SU-DHL-6 (cell line): Measurements from ENCODE around the gene LGALS4.

Experiments used
- H2AFZ ChIP-seq: fragments of 200-600 bp; sonication (generic); 2 replicates; pipeline ENCODE4 v1.6.1; 2014; ENCODE audit warnings: low read depth, mild to moderate bottlenecking, moderate library complexity, mixed read lengths, antibody characterized with exemption, low read length; ENCODE audit not compliant: severe bottlenecking
- H3F3A ChIP-seq: fragments of 200-600 bp; shearing (Covaris generic); 2 replicates; pipeline ENCODE4 v1.6.0; 2016; ENCODE audit warnings: antibody characterized with exemption, mild to moderate bottlenecking; ENCODE audit not compliant: insufficient read depth
- H3K27ac ChIP-seq: fragments of 200-600 bp; sonication (generic); 2 replicates; pipeline ENCODE4 v1.5.1; 2016; ENCODE audit warnings: low read depth, mild to moderate bottlenecking, low read length, moderate library complexity, mixed read lengths
- H3K27me3 ChIP-seq: fragments of 200-600 bp; sonication (generic), shearing (Covaris generic); 2 replicates; pipeline ENCODE4 v1.6.0; 2014; ENCODE audit warnings: mild to moderate bottlenecking, low read length
- H3K36me3 ChIP-seq: fragments of 200-600 bp; sonication (generic); 2 replicates; pipeline ENCODE4 v1.6.1; 2014; ENCODE audit warnings: mild to moderate bottlenecking, low read length, mixed read lengths
- H3K4me2 ChIP-seq: fragments of 300-600, 200-600 bp; shearing (Covaris generic), sonication (generic); 2 replicates; pipeline ENCODE4 v1.6.0; 2014; ENCODE audit warnings: low read length, low read depth, mild to moderate bottlenecking; ENCODE audit not compliant: poor library complexity, severe bottlenecking
- H3K4me3 ChIP-seq: fragments of 200-600 bp; sonication (generic); 2 replicates; pipeline ENCODE4 v1.5.1; 2014; ENCODE audit warnings: antibody characterized with exemption, low read length, mild to moderate bottlenecking, mixed read lengths; ENCODE audit not compliant: insufficient read depth, poor library complexity, severe bottlenecking
- H3K79me2 ChIP-seq: fragments of 200-600 bp; sonication (generic); 2 replicates; pipeline ENCODE4 v1.6.1; 2014; ENCODE audit warnings: mild to moderate bottlenecking, low read length, moderate library complexity; ENCODE audit not compliant: insufficient read depth
- H3K9ac ChIP-seq: fragments of 200-600 bp; sonication (generic); 2 replicates; pipeline ENCODE4 v1.7.0; 2014; ENCODE audit warnings: mild to moderate bottlenecking, low read length
- H3K9me2 ChIP-seq: fragments of 200-600 bp; sonication (generic); replicated peaks from 2 replicates; pipeline ENCODE4 v1.6.1; 2014; ENCODE audit warnings: low read length; ENCODE audit not compliant: insufficient read depth
- H3K9me3 ChIP-seq: fragments of 200-600 bp; sonication (generic); 2 replicates; pipeline ENCODE4 v1.6.1; 2014; ENCODE audit warnings: low read length, mixed read lengths; ENCODE audit not compliant: insufficient read depth
- H4K20me1 ChIP-seq: fragments of 200-600 bp; sonication (generic); 2 replicates; pipeline ENCODE4 v1.6.1; 2014; ENCODE audit warnings: low read depth, mild to moderate bottlenecking, antibody characterized with exemption, low read length, moderate library complexity, mixed read lengths
- EZH2phosphoT487 ChIP-seq: fragments of 200-600 bp; sonication (generic), shearing (Covaris generic); conservative IDR thresholded peaks from 2 replicates; pipeline ENCODE4 v1.6.1; 2018; ENCODE audit warnings: mild to moderate bottlenecking, antibody characterized with exemption, low read length, moderate library complexity, mixed read lengths
- TF ChIP-seq, protein P1 (sequence below): fragments of 200-600 bp; sonication (generic); IDR thresholded peaks from one replicate; pipeline ENCODE4 v1.5.1; 2017; ENCODE audit warnings: antibody characterized with exemption, mild to moderate bottlenecking, low read length, moderate library complexity; ENCODE audit not compliant: insufficient read depth, poor library complexity, severe bottlenecking

Gene LGALS4

GRCh38 chr19:38803543-38803942 lies 9.2 kb downstream of the LGALS4 start:
- TF ChIP-seq EZH2phosphoT487 = no peak
- TF ChIP-seq, protein P1, sequence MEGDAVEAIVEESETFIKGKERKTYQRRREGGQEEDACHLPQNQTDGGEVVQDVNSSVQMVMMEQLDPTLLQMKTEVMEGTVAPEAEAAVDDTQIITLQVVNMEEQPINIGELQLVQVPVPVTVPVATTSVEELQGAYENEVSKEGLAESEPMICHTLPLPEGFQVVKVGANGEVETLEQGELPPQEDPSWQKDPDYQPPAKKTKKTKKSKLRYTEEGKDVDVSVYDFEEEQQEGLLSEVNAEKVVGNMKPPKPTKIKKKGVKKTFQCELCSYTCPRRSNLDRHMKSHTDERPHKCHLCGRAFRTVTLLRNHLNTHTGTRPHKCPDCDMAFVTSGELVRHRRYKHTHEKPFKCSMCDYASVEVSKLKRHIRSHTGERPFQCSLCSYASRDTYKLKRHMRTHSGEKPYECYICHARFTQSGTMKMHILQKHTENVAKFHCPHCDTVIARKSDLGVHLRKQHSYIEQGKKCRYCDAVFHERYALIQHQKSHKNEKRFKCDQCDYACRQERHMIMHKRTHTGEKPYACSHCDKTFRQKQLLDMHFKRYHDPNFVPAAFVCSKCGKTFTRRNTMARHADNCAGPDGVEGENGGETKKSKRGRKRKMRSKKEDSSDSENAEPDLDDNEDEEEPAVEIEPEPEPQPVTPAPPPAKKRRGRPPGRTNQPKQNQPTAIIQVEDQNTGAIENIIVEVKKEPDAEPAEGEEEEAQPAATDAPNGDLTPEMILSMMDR = no peak
- Histone ChIP-seq H3K9ac (no peak overlapping the region), H3K9me2 (no peaks in the 10 kb centered on the region), H3K9me3 (no peaks in the 10 kb centered on the region), H3F3A (no peaks in the 10 kb centered on the region), H4K20me1 (no peaks in the 10 kb centered on the region), H3K36me3 (no peaks in the 10 kb centered on the region), H3K4me3 (no peak overlapping the region), H2AFZ (no peak overlapping the region), H3K4me2 (no peak overlapping the region), H3K27ac (no peak overlapping the region), H3K79me2 (no peaks in the 10 kb centered on the region), H3K27me3 (no peaks in the 10 kb centered on the region)

GRCh38 chr19:38801359-38802095 lies 11.2 kb downstream of the LGALS4 start:
- H3K36me3 ChIP-seq = no peaks in the 10 kb centered on the region
- no peaks in the 10 kb centered on the region for H3K9me2 ChIP-seq
- no peaks in the 10 kb centered on the region for H3K79me2 ChIP-seq
- H3K4me2 ChIP-seq = no peak overlapping the region
- TF ChIP-seq EZH2phosphoT487 = no peak
- TF ChIP-seq, protein P1 = no peak
- H3K4me3 ChIP-seq = no peak overlapping the region
- no peaks in the 10 kb centered on the region for H3K27me3 ChIP-seq
- no peak overlapping the region for H3K9ac ChIP-seq
- no peak overlapping the region for H3K27ac ChIP-seq
- H2AFZ ChIP-seq = no peak overlapping the region
- H3K9me3 ChIP-seq = no peaks in the 10 kb centered on the region
- H4K20me1 ChIP-seq = no peaks in the 10 kb centered on the region
- H3F3A ChIP-seq = no peaks in the 10 kb centered on the region

- Histone ChIP-seq H3K9me3 (no peaks in the 10 kb centered on the region), H2AFZ (no peak overlapping the region), H3K9me2 (no peaks in the 10 kb centered on the region), H3K36me3 (no peaks in the 10 kb centered on the region), H3K9ac (no peak overlapping the region), H3K27me3 (no peaks in the 10 kb centered on the region), H4K20me1 (no peaks in the 10 kb centered on the region), H3K4me3 (no peak overlapping the region), H3K27ac (no peak overlapping the region), H3F3A (no peaks in the 10 kb centered on the region), H3K4me2 (no peak overlapping the region), H3K79me2 (no peaks in the 10 kb centered on the region)
- no peak for TF ChIP-seq EZH2phosphoT487
- TF ChIP-seq, protein P1 = no peak
Observed at GRCh38 chr19:38800577-38801347, 12.0 kb downstream of the LGALS4 start.
